ENCODE measurements around the gene RNASEL. TPM values are rescaled to one million over a fixed set of nuclear protein-coding genes. Genes with fewer than 3 reads are reported as not detected.
"Not testable (repeated sequence)": the region's sequence is repeated elsewhere in the genome, so short reads cannot be mapped to it uniquely, and the experiment has no call there.

The RNASEL gene
- total and polyA plus RNA-seq, 4 donors = 3.7 to 14.8 (median 9.0) TPM

GRCh38 chr1:182552527-182552926 is 36.5 kb downstream of the RNASEL start:
- 89 to 94% methylated on average over 2 of the region's 2 CpGs for WGBS, 2 donors
- DNase-seq (no peak), ATAC-seq (ENCODE audit: insufficient read depth, low FRiP score) (no peak)
- Histone ChIP-seq H3K4me1 (ENCODE audit: control insufficient read depth in 5 of 5, insufficient read depth in 5 of 5, low read length in 5 of 5) (no peaks in the 10 kb centered on the region), H3K36me3 (ENCODE audit: control insufficient read depth in 4 of 4, insufficient read depth in 4 of 4, low read length in 4 of 4) (no peaks in the 10 kb centered on the region), H3K4me3 (no peak overlapping the region), H3K27ac (ENCODE audit: low read depth in 1 of 2, low read length in 1 of 2) (no peak overlapping the region), H3K27me3 (ENCODE audit: control insufficient read depth in 3 of 3, insufficient read depth in 3 of 3, low read length in 2 of 3) (no peaks in the 10 kb centered on the region), H3K9me3 (ENCODE audit: control insufficient read depth in 4 of 4, insufficient read depth in 3 of 4, low read length in 3 of 4) (peaks cover 0 to 6% (median 0%) of the 10 kb centered on the region in 4 donors), H3K9ac (ENCODE audit: insufficient read depth in 1 of 2, low read length in 2 of 2) (no peak overlapping the region)
- no peak for TF ChIP-seq CTCF (IDR thresholded peaks at IDR 0.05; ENCODE audit: control extremely low read depth, extremely low read depth)

- ATAC-seq (ENCODE audit: insufficient read depth, low FRiP score) (no peak), DNase-seq (no peak)
- Histone ChIP-seq H3K4me3 (no peak overlapping the region), H3K9me3 (ENCODE audit: control insufficient read depth in 4 of 4, insufficient read depth in 3 of 4, low read length in 3 of 4) (peaks cover 0 to 6% (median 0%) of the 10 kb centered on the region in 4 donors), H3K27me3 (ENCODE audit: control insufficient read depth in 3 of 3, insufficient read depth in 3 of 3, low read length in 2 of 3) (no peaks in the 10 kb centered on the region), H3K9ac (ENCODE audit: insufficient read depth in 1 of 2, low read length in 2 of 2) (no peak overlapping the region), H3K36me3 (ENCODE audit: control insufficient read depth in 4 of 4, insufficient read depth in 4 of 4, low read length in 4 of 4) (no peaks in the 10 kb centered on the region), H3K27ac (ENCODE audit: low read depth in 1 of 2, low read length in 1 of 2) (no peak overlapping the region), H3K4me1 (ENCODE audit: control insufficient read depth in 5 of 5, insufficient read depth in 5 of 5, low read length in 5 of 5) (no peaks in the 10 kb centered on the region)
- TF ChIP-seq CTCF (IDR thresholded peaks at IDR 0.05; ENCODE audit: control extremely low read depth, extremely low read depth) = no peak
- WGBS, 2 donors = 24 to 71% methylated on average over 1 of the region's 1 CpG
These were observed 39.2 kb downstream of the RNASEL start for GRCh38 chr1:182549811-182550210.

- Histone ChIP-seq H3K4me1 (ENCODE audit: control insufficient read depth in 5 of 5, insufficient read depth in 5 of 5, low read length in 5 of 5) (no peaks in the 10 kb centered on the region), H3K9me3 (ENCODE audit: control insufficient read depth in 4 of 4, insufficient read depth in 3 of 4, low read length in 3 of 4) (peaks cover 0 to 6% (median 0%) of the 10 kb centered on the region in 4 donors), H3K27ac (ENCODE audit: low read depth in 1 of 2, low read length in 1 of 2) (no peak overlapping the region), H3K9ac (ENCODE audit: insufficient read depth in 1 of 2, low read length in 2 of 2) (no peak overlapping the region), H3K4me3 (no peak overlapping the region), H3K36me3 (ENCODE audit: control insufficient read depth in 4 of 4, insufficient read depth in 4 of 4, low read length in 4 of 4) (no peaks in the 10 kb centered on the region), H3K27me3 (ENCODE audit: control insufficient read depth in 3 of 3, insufficient read depth in 3 of 3, low read length in 2 of 3) (no peaks in the 10 kb centered on the region)
- DNase-seq (no peak), ATAC-seq (ENCODE audit: insufficient read depth, low FRiP score) (no peak)
- TF ChIP-seq CTCF (IDR thresholded peaks at IDR 0.05; ENCODE audit: control extremely low read depth, extremely low read depth) = no peak
These were observed 39.7 kb downstream of the RNASEL start for GRCh38 chr1:182549346-182549745.

- Histone ChIP-seq H3K9ac (ENCODE audit: insufficient read depth in 1 of 2, low read length in 2 of 2) (no peak overlapping the region), H3K4me3 (no peak overlapping the region), H3K36me3 (ENCODE audit: control insufficient read depth in 4 of 4, insufficient read depth in 4 of 4, low read length in 4 of 4) (no peaks in the 10 kb centered on the region), H3K27me3 (ENCODE audit: control insufficient read depth in 3 of 3, insufficient read depth in 3 of 3, low read length in 2 of 3) (no peaks in the 10 kb centered on the region), H3K4me1 (ENCODE audit: control insufficient read depth in 5 of 5, insufficient read depth in 5 of 5, low read length in 5 of 5) (no peaks in the 10 kb centered on the region), H3K9me3 (ENCODE audit: control insufficient read depth in 4 of 4, insufficient read depth in 3 of 4, low read length in 3 of 4) (no peaks in the 10 kb centered on the region), H3K27ac (ENCODE audit: low read depth in 1 of 2, low read length in 1 of 2) (no peak overlapping the region)
- ATAC-seq (ENCODE audit: insufficient read depth, low FRiP score) = no peak
- WGBS, 2 donors = 93 to 94% methylated on average over 2 of the region's 2 CpGs
- DNase-seq = no peak
- no peak for TF ChIP-seq CTCF (IDR thresholded peaks at IDR 0.05; ENCODE audit: control extremely low read depth, extremely low read depth)
These were observed 55.2 kb downstream of the RNASEL start for GRCh38 chr1:182533896-182534295.

- WGBS, 2 donors = 88 to 91% methylated on average over 5 of the region's 5 CpGs
- H3K36me3 ChIP-seq (ENCODE audit: control insufficient read depth in 4 of 4, insufficient read depth in 4 of 4, low read length in 4 of 4); H3K27me3 ChIP-seq (ENCODE audit: control insufficient read depth in 3 of 3, insufficient read depth in 3 of 3, low read length in 2 of 3); H3K9me3 ChIP-seq (ENCODE audit: control insufficient read depth in 4 of 4, insufficient read depth in 3 of 4, low read length in 3 of 4); H3K9ac ChIP-seq (ENCODE audit: insufficient read depth in 1 of 2, low read length in 2 of 2); H3K27ac ChIP-seq (ENCODE audit: low read depth in 1 of 2, low read length in 1 of 2); DNase-seq; H3K4me3 ChIP-seq; H3K4me1 ChIP-seq (ENCODE audit: control insufficient read depth in 5 of 5, insufficient read depth in 5 of 5, low read length in 5 of 5); ATAC-seq (ENCODE audit: insufficient read depth, low FRiP score): not testable (repeated sequence)
These were observed 60.9 kb downstream of the RNASEL start for GRCh38 chr1:182528206-182528605.

Data from lung (tissue), 12 donors.